Osteoblast (primary cell): ENCODE measurements around the gene OR8G1. TPM values are rescaled to one million over a fixed set of nuclear protein-coding genes. Genes with fewer than 3 reads are reported as not detected.
"Not testable (repeated sequence)": the region's sequence is repeated elsewhere in the genome, so short reads cannot be mapped to it uniquely, and the experiment has no call there.

Source experiments
- DNase-seq: peaks from one replicate; pipeline ENCODE4 v3.0.0; 2011; ENCODE audit warnings: low spot score, mixed read lengths; ENCODE audit not compliant: insufficient read length; ENCODE audit errors: missing footprints
- H2AFZ ChIP-seq: 2 replicates; pipeline ENCODE4 v1.6.0; 2011; ENCODE audit warnings: mild to moderate bottlenecking, low read length
- H3K27ac ChIP-seq: 2 replicates; pipeline ENCODE4 v1.5.1; 2011; ENCODE audit warnings: mild to moderate bottlenecking, low read depth, low read length, moderate library complexity
- H3K27me3 ChIP-seq: 2 replicates; pipeline ENCODE4 v1.6.0; 2012; ENCODE audit warnings: mild to moderate bottlenecking, control low read depth, inconsistent platforms, low read length, moderate library complexity; ENCODE audit not compliant: insufficient read depth
- H3K36me3 ChIP-seq: 2 replicates; pipeline ENCODE4 v1.5.1; 2011; ENCODE audit warnings: mild to moderate bottlenecking, low read length, control low read depth, moderate library complexity; ENCODE audit not compliant: insufficient read depth
- H3K4me1 ChIP-seq: 2 replicates; pipeline ENCODE4 v1.5.1; 2011; ENCODE audit warnings: mild to moderate bottlenecking, low read length, control low read depth, moderate library complexity; ENCODE audit not compliant: insufficient read depth
- H3K4me2 ChIP-seq: 2 replicates; pipeline ENCODE4 v1.6.0; 2011; ENCODE audit warnings: mild to moderate bottlenecking, low read length; ENCODE audit not compliant: insufficient read depth
- H3K4me3 ChIP-seq: fragments of 200-600 bp; sonication (generic); 3 replicates; pipeline ENCODE4 v1.5.1; 2012; ENCODE audit warnings: mild to moderate bottlenecking, low read length, inconsistent platforms; ENCODE audit not compliant: insufficient read depth
- H3K79me2 ChIP-seq: 2 replicates; pipeline ENCODE4 v1.6.0; 2012; ENCODE audit warnings: mild to moderate bottlenecking, low read length, control low read depth, inconsistent platforms; ENCODE audit not compliant: insufficient read depth
- H3K9me3 ChIP-seq: 2 replicates; pipeline ENCODE4 v1.5.1; 2011; ENCODE audit warnings: low read depth, low read length, control low read depth
- H4K20me1 ChIP-seq: 2 replicates; pipeline ENCODE4 v1.6.0; 2012; ENCODE audit warnings: mild to moderate bottlenecking, low read length, control low read depth; ENCODE audit not compliant: insufficient read depth
- CTCF ChIP-seq: IDR thresholded peaks from 2 replicates; pipeline ENCODE4 v1.5.1; 2011; ENCODE audit warnings: mild to moderate bottlenecking, low read depth, low read length, moderate library complexity; ENCODE audit errors: extremely low read depth
- total RNA-seq: library from RNA; depleted of rRNA; stranded (reverse); fragments of >200 nt; gene quantifications from 2 replicates; pipeline ENCODE4 v1.2.3, GENCODE V29; 2012

Gene OR8G1
- total RNA-seq, 1 donor = not detected

DNA sequence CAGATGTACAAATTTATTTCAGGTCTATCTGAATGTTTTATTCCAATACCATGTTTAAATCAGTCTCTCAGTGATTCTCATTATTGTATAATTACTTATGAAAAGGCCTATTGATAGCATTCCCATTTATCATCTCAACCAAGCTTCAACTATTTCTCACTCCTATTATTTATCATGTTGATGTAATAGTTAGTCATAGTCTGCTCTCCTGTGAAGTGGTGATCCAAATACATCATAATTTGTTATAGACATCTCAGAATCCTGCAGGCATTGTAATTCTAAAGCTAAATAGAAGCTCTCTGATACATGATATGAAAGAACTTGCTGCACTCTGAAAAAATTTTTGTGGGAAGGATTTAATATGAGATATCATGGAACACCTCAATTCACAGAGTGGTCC is 21.8 kb upstream of the OR8G1 start:
- no peaks in the 10 kb centered on the region for H3K79me2 ChIP-seq
- no peaks in the 10 kb centered on the region for H3K27me3 ChIP-seq
- H3K4me1 ChIP-seq = no peaks in the 10 kb centered on the region
- no peak overlapping the region for H2AFZ ChIP-seq
- DNase-seq = no peak
- H3K36me3 ChIP-seq = no peaks in the 10 kb centered on the region
- H3K27ac ChIP-seq = no peak overlapping the region
- H3K9me3 ChIP-seq = no peaks in the 10 kb centered on the region
- no peak for TF ChIP-seq CTCF
- no peaks in the 10 kb centered on the region for H4K20me1 ChIP-seq
- H3K4me2 ChIP-seq = no peak overlapping the region
- no peak overlapping the region for H3K4me3 ChIP-seq

GRCh38 chr11:124222407-124222806 is 18.5 kb upstream of the OR8G1 start:
- Histone ChIP-seq H2AFZ (no peak overlapping the region), H3K27me3 (no peaks in the 10 kb centered on the region), H3K4me2 (no peak overlapping the region), H3K9me3 (no peaks in the 10 kb centered on the region), H3K36me3 (no peaks in the 10 kb centered on the region), H3K79me2 (no peaks in the 10 kb centered on the region), H3K4me3 (no peak overlapping the region), H4K20me1 (no peaks in the 10 kb centered on the region), H3K27ac (no peak overlapping the region), H3K4me1 (no peaks in the 10 kb centered on the region)
- no peak for DNase-seq
- no peak for TF ChIP-seq CTCF

GRCh38 chr11:124224618-124225423 is 16.1 kb upstream of the OR8G1 start:
- not testable (repeated sequence) for H2AFZ ChIP-seq, H4K20me1 ChIP-seq, H3K4me2 ChIP-seq, H3K27ac ChIP-seq, DNase-seq, H3K36me3 ChIP-seq, H3K79me2 ChIP-seq, H3K9me3 ChIP-seq, H3K27me3 ChIP-seq, H3K4me1 ChIP-seq, H3K4me3 ChIP-seq

GRCh38 chr11:124225471-124225870 is 15.4 kb upstream of the OR8G1 start:
- Histone ChIP-seq H2AFZ (no peak overlapping the region), H3K9me3 (no peaks in the 10 kb centered on the region), H3K36me3 (no peaks in the 10 kb centered on the region), H3K4me3 (no peak overlapping the region), H4K20me1 (no peaks in the 10 kb centered on the region), H3K4me2 (no peak overlapping the region), H3K79me2 (no peaks in the 10 kb centered on the region), H3K27me3 (no peaks in the 10 kb centered on the region), H3K27ac (no peak overlapping the region), H3K4me1 (no peaks in the 10 kb centered on the region)
- DNase-seq = no peak
- TF ChIP-seq CTCF = no peak
